NCI-H2196 treated with DMSO at 0.1 percent for 48 hours (cell line): ENCODE measurements around the gene AMD1.
"Not testable (repeated sequence)": the region's sequence is repeated elsewhere in the genome, so short reads cannot be mapped to it uniquely, and the experiment has no call there.

ENCODE experiments used
- DNase-seq: peaks from one replicate; lab custom pipeline; 2025; ENCODE audit not compliant: unreplicated experiment; lab: John Stamatoyannopoulos, UW

AMD1 gene

GRCh38 chr6:110877569-110877968 is 3.0 kb downstream of the AMD1 start:
- no peak for DNase-seq

GRCh38 chr6:110878751-110879522 is 4.4 kb downstream of the AMD1 start:
- no peak for DNase-seq

- no peak for DNase-seq
Measured at GRCh38 chr6:110880651-110881050, 6.1 kb downstream of the AMD1 start.

- no peak for DNase-seq
Measured at GRCh38 chr6:110881546-110882273, 7.1 kb downstream of the AMD1 start.

GRCh38 chr6:110882274-110882619 is 7.7 kb downstream of the AMD1 start:
- no peak for DNase-seq

- DNase-seq: no peak
Measured at GRCh38 chr6:110882824-110883554, 8.4 kb downstream of the AMD1 start.

- no peak for DNase-seq
Measured at GRCh38 chr6:110884321-110884720, 9.7 kb downstream of the AMD1 start.

- DNase-seq: no peak
Measured at GRCh38 chr6:110885526-110885925, 10.9 kb downstream of the AMD1 start.

GRCh38 chr6:110886555-110887167 is 12.1 kb downstream of the AMD1 start:
- no peak for DNase-seq

GRCh38 chr6:110890288-110890687 is 15.7 kb downstream of the AMD1 start:
- no peak for DNase-seq

GRCh38 chr6:110895907-110896608 is 21.5 kb downstream of the AMD1 start:
- no peak for DNase-seq

- DNase-seq: no peak
Measured at GRCh38 chr6:110897433-110897832, 22.8 kb downstream of the AMD1 start.

GRCh38 chr6:110898111-110898510 is 23.5 kb downstream of the AMD1 start:
- DNase-seq: no peak

GRCh38 chr6:110900028-110900598 is 25.5 kb downstream of the AMD1 start:
- DNase-seq: no peak

GRCh38 chr6:110901601-110902000 is 27.0 kb downstream of the AMD1 start:
- not testable (repeated sequence) for DNase-seq

- no peak for DNase-seq
Measured at GRCh38 chr6:110902091-110902490, 27.5 kb downstream of the AMD1 start.

- not testable (repeated sequence) for DNase-seq
Measured at GRCh38 chr6:110906273-110906672, 31.7 kb downstream of the AMD1 start.

GRCh38 chr6:110930781-110931180 is 56.2 kb downstream of the AMD1 start:
- no peak for DNase-seq

GRCh38 chr6:110933912-110934311 is 59.3 kb downstream of the AMD1 start:
- no peak for DNase-seq

- DNase-seq: no peak
Measured at GRCh38 chr6:110934381-110934898, 59.9 kb downstream of the AMD1 start.
